GM18870 (cell line): Measurements from ENCODE around the gene WNK1.
"Not testable (repeated sequence)": the region's sequence is repeated elsewhere in the genome, so short reads cannot be mapped to it uniquely, and the experiment has no call there.

ENCODE experiments used
- ATAC-seq: cut with Tn5 transposase; IDR thresholded peaks from one replicate; pipeline ENCODE4 v1.9.1; 2021; ENCODE audit warnings: moderate library complexity; ENCODE audit not compliant: unreplicated experiment

Gene WNK1

DNA sequence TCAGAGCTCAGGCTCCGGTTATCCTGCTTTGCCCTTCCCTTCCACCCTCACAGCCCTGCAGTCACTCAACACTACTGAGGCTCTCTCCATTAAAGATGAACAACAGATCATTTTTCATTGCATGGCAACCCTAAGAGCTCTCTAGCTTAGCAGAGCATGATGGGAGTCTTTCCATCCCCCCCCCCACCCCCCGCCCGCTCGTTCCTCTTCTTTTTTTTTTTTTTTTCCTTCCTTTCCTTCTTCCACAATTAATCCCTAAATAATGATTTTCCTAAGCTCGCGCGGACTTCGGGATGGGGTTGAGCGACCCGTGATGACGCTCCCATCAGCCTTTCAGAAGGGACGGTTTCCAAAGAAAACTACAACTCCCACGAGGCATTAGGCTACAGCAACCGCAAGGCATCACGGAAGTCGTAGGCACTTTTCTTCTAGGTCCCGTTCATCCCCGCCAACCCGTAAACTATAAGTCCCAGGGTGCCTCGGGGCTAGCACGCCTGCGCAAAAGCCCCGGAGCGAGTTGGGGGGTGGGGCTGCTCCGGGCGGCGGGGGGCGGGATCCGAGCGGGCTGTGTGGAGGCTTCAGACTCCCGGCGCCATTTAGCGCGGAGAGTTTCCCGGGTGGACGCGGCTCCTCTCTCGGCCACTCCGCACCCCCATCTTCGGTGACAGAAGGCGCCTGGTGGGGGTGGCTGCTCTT, at the start of gene WNK1:
WNK1 (plus strand) TSS at position 581 of the 696 bp plus-strand sequence. CDS start 987 bp downstream, outside the sequence.
- peak; percentile 59 for ATAC-seq

DNA sequence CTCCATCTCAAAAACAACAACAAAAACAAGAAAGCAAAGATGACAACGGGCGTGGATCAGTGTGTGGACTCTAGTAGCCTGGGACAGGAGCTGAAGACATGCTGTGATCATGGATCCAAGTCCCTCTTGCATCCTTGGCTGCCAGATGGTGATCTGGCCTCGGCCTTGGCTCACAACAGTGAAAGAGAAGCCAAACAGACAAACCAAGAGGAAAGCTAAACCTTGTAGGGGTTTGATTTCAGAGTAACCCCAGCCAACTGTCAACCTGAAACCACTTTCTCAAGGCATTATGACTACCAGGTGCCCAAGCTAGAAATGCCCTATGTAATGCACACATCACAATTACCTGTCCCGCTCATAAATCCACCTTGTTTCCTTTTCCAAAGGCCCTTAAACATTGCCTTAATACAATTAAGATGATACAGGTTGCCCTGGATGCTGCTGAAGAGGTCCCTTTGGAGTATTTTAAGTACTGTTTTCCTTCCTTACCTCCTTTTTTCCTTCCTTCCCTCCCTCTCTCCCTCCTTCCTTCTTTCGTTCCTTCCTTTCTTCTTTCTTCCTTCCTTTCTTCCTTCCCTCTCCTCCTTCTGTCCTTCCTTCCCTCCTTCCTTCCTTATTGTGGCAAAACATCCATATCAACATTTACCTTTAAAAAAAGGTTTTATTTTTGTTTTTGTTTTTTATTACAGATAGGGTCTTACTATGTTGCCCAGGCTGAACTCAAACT, 47.7 kb upstream of the WNK1 start:
- no peak for ATAC-seq

DNA sequence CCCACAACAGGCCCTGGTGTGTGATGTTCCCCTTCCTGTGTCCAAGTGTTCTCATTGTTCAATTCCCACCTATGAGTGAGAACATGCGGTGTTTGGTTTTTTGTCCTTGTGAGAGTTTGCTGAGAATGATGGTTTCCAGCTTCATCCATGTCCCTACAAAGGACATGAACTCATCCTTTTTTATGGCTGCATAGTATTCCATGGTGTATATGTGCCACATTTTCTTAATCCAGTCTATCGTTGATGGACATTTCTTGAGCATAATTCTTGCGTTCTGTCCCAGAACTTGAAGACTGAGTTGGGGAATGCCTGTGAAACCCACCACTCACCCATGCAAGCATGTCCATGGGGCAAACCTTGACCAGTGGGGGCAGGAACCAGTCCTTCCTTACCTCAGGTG, 44.3 kb upstream of the WNK1 start:
- ATAC-seq = not testable (repeated sequence)

DNA sequence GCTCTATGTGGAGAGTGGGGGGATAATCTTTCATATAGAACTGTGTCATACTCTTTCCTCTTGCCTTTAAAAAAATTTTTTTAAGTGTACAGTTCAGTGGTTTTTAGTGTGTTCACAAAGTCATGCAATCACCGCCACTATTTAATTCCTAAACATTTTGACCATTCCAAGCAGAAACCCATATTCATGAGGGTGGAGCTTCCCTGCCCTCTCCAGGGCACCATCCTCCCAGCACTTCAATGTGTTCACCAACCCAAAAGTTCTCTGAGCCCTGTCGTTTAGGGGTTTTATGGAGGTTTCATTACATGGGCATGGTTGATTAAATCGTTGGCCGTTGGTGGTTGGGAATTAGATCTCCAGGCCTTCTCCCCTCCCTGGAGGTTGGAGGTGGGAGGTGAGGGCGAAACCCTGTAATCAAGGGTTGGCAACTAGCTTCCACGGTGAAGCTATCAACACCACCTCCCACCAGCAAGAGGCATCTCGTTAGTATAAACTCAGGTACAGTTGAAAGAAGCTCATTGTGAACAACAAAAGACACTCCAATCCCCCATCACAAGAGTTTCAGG, 42.8 kb upstream of the WNK1 start:
- ATAC-seq = no peak

DNA sequence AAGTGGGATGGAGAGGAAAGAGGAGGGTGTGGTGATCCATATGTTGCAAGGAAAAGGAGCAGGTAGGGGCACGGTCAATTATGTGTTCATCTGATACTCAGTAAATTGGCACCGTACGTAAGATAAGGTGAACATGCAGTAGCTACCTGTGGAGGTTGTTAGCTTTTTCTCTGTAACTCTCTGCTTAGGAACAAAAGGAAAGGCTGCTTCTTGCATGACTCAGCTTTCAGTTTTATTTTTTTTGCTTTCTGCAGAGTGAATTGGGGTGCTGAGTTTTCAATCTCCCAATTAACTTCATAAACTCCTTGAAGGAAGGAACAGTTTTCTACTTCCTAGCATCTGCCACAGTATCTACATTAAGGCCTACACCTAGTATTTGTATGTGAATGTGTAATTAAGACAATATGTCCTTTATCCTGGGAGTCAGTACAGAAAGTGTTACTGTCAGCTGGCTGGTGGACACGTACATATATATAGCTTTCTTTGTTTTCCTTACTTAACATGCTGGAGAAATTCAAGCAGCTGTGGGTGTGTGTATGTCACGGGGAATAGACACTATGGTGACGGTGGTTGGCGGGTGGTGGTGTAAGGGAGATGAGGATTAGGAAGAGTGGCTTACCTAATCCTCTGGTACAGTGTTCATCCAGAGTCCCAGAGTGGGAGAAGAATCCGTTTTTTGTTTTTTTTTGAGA, 40.1 kb upstream of the WNK1 start:
- ATAC-seq = no peak

DNA sequence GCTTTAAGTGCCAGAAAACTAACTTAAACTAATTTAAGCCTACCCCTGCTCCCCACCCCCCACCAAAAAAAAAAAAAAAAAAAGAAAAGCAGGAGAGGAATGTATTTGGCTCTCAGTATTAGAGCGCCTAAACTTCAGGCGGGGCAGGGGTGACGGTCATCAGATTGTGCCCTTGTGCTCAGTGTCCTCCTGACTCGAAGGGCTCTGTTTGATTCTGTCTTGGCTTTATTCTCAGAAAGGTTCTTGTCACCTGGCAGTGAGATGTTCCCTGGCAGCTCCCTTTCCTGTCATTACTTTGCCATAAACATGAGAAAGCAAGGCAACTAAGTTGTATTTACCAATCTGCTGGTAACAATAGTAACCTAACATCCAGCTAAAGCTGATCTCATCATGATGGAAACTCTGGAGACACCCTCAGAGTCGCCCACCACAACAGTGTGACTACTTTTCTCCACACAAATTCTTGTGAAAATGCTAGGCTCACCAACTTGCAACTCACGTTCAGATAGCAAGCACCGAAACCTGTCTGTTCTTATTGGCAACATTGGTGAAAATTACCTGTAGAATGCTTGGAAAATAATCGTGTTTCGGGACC, 39.0 kb upstream of the WNK1 start:
- ATAC-seq = no peak

DNA sequence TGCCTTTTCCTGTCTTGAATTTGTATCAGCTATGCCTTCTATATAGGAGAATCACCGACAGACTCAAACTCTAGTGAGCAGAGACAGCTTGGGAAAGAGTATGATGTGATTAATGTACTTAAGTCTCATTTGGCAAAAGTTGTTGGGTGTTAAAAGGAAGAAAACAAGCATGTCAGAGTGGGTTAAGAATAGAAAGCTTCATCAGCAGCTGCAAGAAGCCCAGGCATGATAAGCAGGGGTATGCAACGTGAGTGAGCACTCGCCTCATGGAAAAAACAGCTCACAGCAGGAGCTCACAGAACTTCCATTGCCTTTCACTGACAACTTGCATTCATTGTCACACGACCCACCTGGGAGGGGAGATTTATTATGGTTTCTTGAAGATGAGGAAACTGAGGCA, 35.9 kb upstream of the WNK1 start:
- ATAC-seq = no peak

DNA sequence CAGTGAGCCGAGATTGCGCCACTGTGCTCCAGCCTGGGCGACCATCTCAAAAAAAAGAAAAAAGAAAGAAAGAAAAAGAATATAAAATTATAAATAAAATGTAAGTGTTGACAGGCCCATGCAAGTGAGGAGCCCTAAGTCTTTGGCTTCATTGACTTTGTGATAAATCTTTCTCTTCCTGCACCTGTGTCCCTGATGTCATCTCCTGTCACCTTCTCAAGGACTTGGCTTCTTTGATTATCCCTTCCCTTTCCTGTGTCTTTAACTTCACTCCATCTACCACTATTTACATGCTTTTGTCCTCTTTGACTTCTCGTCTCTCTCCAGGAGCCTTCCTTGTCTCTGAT, 33.6 kb upstream of the WNK1 start:
- ATAC-seq = no peak

DNA sequence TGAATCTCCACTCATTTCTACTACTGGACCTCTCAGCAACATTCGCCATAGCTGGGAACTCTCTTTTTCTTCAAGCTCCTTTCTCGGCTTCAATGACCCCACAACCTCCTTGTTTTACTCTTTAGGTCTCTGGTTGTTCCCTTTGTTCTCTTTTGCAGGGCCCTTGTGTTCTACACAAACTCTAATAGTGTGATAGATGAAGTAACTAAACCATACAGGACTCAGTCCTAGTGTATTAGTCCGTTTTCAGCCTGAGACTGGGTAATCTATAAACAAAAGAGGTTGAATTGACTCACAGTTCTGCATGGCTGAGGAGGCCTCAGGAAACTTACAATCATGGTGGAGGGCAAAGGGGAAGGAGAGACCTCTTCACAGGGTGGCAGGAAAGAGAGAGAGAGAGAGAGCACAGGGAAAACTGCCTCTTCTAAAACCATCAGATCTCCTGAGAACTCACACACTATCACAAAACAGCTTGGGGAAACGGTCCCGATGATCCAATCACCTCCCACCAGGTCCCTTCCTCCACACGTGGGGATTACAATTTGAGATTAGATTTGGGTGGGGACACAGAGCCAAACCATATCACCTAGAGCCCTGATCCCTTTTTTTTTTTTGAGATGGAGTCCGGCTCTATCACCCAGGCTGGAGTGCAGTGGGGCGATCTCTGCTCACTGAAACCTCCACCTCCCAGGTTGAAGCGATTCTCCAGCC, 32.0 kb upstream of the WNK1 start:
- no peak for ATAC-seq

DNA sequence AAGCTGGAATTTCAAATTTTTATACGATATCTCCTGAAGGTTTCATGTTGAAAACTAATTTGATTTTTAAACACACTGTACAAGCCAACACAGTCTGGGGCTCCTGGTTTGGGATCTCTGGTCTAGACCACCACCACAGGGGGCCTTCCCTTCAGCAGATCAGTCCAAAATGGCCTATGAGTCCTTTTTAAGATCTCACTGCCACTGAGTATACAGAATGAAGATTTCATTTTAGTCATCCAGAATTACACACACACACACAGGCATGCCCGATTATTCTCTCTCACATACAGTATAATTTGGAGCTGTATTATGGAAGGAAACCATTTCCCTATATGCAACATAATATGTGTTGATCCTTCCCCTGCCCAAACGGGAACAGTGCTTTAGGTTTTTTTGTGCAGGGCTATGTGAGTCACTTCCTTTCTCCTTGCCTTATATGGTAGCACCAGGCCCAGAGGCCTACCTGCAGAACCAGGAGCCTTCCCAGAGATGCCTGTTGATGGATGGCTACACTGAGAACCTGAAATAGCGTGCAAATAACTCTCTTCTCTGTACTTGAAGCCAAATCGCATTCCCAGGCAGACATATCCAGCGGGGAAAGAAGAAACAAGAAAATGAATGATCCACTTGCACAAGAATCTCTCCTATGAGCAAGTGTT, 28.1 kb upstream of the WNK1 start:
- no peak for ATAC-seq

DNA sequence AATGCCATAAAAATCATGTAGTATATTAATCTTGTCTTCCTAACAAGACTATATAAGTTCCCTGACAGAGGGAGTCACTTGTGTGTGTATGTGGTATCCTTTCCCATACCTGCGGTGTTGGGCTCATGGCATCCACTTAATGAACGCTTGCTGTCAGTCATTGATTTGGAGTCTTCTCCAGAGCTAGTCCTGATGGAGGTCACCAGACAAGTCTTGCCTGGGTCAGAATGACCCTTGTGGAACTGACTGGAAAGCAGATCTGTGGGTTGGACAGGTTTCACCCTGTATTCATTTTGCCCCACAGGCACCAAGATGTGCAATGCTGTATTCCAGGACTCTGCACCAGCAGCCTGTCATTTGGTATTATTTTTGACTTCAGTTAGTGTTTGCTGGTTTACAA, 27.3 kb upstream of the WNK1 start:
- ATAC-seq = no peak

DNA sequence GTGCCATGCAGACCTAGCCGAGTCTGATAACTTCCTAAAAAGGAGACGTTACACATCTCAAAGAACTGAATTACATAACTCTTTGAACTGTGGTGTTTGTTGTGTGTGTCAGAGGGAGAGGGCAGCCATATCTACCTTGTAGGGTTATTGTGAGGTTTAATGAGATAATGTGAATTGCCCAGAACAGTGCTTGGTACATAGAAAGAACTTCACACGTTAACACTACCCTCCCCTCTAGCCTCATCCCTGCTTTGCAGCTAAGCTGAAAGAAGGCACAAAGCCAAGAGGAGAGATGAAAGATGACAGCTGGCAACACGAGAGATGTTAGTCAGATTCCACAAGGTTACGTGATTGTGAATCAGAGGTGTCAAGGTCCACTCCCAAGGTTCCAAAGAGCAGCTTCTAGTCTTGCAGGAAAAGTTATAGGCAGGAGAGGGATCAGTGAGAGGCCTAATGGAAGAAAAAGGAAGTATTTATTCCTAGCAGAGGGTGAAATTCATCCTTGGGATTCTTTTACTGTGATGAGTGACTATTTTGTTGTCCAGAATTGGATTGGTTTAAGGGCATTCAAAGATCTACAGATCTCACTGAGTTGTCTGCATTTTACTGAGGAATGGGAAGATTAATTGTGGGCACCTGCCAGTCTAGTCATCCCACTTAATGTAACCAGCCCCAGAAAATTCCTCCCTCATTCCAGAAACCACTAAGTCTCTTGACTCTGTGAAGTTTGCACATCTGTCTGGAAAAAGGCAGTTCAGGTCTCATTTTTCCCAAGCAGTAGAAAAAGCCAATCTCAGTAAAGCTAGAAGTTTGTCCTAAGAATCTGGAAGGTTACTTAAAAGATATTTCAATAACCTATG, 25.9 kb upstream of the WNK1 start:
- no peak for ATAC-seq

DNA sequence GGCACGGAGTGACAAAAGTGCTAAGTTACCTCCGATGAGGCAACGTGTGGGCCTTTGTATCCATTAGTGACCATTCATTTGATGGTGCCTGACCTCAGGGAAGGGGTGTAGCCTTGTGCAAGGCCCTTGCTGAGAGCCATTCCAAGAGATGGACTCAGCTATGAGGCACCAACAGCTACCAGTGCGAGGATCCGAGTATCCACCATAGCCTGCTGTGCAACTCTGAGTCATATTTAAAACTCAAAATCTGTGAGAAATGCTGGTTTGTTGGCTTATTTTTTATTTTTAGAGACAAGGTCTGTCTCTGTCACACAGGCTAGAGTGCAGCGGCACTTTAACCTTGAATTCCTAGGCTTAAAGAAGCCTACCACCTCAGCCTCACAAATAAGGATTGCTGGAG, 25.1 kb upstream of the WNK1 start:
- no peak for ATAC-seq

DNA sequence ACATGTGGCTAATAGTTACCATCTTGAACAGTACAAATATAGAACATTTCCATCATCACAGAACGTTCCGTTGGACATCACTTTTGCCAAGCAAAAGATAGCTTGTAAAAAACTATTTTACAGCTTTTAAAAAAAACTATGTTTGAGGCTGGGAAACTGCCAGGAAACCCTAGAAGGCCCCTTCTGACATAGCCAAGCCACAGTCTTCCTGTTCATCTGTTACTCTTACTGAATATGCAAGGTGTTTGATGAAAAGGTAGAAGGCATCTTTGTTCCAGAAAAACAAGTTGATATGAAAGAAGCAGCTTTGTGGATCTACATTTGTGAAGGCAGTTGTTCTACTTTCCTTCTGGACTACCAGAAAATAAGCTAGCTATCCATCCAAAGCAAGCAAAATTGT, 23.6 kb upstream of the WNK1 start:
- no peak for ATAC-seq

DNA sequence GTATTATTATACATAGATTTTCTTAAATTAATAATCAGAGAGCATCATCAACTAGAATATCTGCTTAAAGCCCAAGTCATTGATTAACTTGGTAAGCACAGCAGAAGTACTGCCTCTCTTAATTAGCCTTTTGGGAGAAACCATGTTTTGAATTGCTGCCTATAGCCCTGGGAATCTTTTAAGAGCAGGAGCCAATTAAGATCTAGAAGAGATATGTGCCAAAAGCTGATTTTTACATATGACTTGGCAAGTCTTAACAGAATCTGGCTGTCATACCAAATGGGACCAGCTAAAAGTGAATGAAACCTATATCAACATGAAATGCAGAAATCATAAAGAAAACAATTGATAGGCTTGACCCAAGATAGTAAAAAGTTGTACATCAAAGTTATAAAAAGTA, 23.2 kb upstream of the WNK1 start:
- ATAC-seq = no peak

DNA sequence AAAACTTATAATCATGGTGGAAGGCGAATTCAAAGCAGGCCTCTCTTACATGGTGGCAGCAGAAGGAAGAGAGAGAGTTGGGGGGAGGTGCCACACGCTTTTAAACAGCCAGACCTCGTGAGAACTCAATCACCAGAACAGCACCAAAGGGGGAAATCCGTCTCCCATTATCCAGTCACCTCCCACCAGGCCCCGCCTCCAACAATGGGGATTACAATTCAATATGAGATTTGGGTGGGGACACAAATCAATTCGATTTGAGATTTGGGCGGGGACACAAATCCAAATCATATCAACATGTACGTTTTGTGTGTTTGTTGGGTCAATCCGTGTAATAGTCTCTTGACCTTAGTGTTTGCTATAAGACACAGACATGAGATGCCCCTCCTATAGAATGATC, 21.8 kb upstream of the WNK1 start:
- ATAC-seq = no peak

DNA sequence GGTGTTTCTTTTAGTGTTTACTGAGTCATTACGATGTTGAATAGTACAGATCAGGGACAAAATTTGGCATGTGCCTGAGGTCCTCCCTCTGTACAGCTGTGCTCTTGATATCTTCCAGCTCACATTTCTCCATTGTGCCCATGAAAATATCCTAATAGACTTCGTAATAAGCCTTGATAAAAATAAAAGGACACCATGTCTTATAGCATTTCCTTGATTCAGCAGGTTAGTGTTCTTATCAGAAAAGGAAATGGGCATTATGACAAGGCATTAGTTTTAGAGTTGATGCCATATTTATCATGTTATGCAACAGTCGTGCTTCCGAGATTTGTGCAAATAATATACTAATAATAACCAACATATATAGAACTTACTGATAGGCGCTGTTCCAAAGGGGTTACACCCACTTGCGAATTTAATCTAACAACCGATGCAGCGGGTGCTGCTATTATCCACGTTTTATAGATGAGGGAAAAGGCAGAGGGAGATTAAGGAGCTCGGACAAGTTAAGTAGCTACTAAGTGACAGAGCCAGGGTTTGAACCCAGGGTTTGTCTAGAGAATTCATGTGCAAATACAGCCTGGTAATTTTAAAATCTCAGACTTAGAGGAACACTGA, 15.1 kb upstream of the WNK1 start:
- no peak for ATAC-seq

DNA sequence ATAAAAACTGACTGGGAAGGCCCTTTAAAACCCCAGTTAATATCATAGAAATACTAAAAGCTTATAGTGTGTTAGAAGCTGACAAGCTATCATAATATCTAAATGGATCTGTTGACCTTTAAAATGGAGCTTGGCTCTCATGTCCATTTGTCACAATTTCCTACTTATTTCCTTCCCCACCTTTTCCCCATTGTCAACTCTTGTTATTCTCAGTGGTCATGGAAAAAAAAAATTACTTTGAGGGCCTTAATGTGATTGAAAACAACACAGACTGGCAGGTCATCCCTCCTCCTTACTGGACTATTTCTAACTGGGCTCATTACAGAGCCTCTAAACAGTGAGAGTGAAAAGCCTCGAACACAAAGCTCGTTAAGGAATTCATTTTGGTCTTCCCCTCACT, 13.7 kb upstream of the WNK1 start:
- ATAC-seq = no peak

DNA sequence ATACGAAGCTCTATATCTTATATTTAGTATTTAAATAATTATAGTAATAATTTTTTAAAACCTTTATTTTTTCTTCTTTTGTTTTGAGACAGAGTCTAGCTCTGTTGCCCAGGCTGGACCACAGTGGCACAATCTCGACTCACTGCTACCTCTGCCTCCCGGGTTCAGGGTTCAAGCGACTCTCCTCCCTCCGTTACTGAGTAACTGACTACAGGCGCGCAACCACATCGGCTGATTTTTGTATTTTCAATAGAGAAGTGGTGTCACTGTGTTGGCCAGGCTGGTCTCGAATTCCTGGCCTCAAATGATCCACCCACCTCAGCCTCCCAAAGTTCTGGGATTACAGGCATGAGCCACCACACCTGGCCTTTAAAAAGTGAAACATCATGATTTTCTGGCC, 13.0 kb upstream of the WNK1 start:
- no peak for ATAC-seq
